GM19239 (cell line): Measurements from ENCODE around the gene CHD9.
"Not testable (repeated sequence)": the region's sequence is repeated elsewhere in the genome, so short reads cannot be mapped to it uniquely, and the experiment has no call there.

Experiments
- DNase-seq: peaks from one replicate; pipeline ENCODE4 v3.0.0; 2011; ENCODE audit warnings: low spot score; ENCODE audit not compliant: insufficient read length
- FAIRE-seq: peaks from 2 replicates; lab custom pipeline; 2011; peaks lifted over from hg19 to GRCh38; lab: Jason Lieb, UNC

Gene CHD9

DNA sequence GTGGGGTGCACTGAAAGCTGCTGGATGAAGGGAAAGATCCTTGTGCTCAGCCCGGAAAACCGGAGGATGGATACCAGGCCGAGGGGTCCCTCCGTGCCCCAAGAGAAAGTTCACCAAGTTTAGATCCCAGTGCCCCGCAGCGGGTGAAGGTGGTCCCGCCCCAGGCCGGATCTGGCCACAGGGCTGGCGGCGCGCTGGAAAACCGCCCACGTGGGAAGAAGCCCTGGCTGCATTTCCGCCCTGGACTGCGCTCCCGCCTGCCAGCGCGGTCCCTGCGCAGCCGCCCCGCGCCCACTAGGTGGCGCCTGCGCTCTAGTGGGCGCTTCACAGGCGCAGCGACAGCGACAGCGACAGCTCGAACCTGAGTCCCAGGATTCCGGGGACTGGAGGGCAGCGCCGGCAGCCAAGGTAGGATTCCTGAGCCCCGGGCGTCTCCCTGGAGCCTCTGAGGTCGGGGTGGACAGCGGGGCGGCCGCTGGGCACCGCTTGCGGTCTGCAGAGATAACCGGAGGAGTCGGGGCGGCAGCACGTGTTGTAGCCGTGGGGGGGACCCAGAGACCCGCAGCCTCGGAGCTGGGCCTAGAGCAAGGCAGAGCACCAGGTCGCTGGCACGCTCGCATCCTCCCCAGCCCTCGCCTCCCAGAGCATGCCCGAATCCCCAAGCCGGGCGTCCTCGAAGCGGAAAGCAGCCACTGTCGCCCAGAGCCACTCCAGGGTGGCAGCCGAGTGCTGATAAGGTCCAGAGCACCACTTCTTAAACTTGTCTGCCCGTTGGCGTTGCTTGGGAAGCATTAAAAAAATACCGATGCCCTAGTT lies at the start of gene CHD9:
CHD9 (plus strand) TSS at position 322 of the 816 bp plus-strand sequence. CDS start 101,099 bp downstream, outside the sequence.
- peak; percentile 81 for FAIRE-seq
- peak; percentile 79 for DNase-seq

DNA sequence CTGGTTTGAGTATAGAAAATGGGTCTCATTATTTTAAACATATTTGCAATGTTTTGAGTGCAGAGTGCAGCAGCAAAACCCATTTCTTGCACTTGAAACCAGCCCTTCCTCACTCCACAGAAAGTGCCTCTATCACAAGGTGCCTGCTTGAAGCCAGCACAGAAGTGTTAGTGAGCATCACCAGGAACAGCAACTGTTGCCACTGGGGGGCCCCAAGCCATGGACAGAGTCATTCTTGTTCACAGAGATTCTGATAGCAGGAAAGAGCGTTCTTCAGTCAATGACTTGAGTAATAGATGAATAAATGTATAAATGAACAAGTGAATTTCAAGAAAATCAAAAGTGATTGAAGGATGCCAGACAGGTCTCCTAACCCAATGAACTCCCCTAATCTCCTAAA lies 47.7 kb upstream of the CHD9 start:
- no peak for DNase-seq
- no peak for FAIRE-seq

DNA sequence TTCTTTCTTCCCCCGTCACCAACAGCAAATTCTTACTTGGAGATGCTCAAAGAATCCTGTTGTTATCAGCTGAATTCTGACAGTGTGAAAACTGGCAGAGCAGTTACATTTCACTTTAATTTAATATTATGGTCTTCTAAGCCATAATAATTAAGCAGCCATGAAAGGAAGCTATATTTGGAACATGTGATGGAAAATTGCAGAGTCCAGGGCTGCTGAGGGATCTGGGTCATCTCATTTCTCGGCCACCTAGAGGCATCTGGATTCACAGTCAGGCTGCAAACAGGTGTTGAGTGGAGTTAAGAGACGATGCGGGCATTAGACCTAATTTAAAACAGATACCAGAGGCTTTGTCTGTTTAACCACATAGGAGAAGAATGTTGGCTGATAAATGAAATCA lies 40.5 kb upstream of the CHD9 start:
- FAIRE-seq (no peak), DNase-seq (no peak)

DNA sequence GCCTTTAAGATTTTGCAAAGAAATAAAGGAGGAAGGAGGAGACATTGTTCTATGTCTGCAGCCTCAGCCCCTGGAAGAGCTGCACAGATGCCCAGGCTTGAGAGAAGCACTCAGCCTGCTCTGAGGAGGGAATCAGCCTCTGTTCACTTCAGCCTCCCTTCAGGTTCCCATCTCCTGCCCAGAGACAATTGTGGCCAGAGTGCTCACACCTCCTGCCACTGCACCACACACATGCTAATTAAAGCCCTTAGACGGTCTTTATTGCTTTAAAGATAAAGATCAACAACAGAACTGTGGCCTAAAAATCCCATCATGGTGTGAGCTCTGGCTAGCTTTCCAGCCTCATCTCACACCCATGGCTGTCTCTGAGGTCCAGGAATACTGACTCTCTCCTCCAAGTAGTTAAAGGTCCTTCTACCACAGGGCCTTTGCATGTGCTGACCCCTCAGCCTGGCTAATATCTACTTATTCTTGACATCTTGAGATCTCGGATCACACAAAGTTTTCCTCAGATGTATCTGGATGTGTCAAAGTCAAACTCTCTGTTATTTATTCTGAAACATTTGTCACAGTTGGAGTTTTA lies 35.9 kb upstream of the CHD9 start:
- DNase-seq (no peak), FAIRE-seq (no peak)

DNA sequence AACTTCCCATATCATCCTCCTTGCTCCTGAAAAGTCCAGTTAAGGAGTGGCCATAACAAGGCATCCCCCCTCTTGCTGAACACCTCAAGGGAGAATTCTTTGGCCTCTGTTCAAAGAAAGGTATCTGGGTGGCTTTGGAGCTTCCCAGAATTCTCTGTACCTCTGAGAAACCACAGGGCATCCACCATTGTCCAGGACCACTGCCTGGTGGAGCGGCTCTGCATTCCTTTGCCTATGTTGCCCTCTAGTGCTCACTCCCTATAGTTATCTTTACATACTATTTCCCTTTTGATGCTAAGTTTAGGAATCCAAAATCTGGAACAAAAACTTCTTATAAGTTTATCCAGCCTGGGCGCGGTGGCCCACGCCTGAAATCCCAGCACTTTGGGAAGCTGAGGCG lies 32.4 kb upstream of the CHD9 start:
- FAIRE-seq, result peak; percentile 84
- DNase-seq, result no peak

DNA sequence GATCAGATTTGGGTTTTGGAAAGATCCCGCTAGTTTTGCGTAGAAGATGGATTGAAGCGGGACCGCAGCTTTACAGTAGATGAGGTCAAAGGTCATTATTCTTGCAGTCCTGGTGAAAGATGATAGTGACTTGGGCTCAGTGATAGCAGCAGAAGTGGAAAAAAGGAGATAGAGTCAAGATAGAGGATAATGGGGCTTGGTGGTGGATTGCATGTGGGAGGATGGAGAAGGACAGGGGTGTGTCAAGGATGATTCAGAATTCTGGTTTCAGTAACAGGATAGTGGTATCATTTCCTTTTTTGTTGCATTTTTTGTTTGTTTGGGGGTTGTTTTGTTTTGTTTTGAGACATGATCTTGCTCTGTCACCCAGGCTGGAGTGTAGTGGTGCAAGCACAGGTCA lies 30.7 kb upstream of the CHD9 start:
- DNase-seq (no peak), FAIRE-seq (no peak)

- no peak for DNase-seq
- no peak for FAIRE-seq
Measured at GRCh38 chr16:53029971-53030370, 24.8 kb upstream of the CHD9 start.

DNA sequence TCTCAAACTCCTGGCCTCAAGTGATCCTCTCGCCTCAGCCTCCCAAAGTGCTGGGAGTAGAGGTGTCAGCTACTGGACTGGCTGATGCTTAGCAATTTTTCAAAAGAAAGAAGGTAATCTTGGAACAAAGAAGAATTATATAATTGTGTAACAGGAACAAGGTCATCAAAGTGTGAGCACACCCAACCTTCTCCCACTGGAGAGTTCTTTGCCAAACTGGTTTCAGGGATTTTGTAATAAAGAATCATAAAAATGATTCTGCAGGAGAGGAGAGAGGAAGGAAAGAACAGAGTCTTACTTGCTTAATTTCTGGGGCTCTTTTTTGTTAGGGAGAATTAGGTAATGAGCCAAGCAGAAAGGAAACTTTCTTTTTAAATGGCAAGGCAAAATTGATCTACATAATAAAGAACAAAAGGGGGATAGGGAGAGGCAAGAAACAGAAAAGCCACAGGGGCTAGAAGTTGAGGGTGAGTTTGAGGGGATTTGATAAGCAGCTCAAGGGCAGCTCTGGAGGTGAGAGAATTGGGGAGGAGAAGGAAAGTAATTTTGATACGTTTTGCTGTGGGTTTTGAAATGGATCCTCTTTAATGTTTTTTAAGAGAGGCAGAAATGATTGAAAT lies 23.4 kb upstream of the CHD9 start:
- FAIRE-seq, result no peak

GRCh38 chr16:53034306-53034705 lies 20.5 kb upstream of the CHD9 start:
- DNase-seq (no peak), FAIRE-seq (no peak)

More for the DNA sequence above, 23.4 kb upstream of the CHD9 start:
- DNase-seq, result no peak

- DNase-seq (no peak), FAIRE-seq (no peak)
Measured at GRCh38 chr16:53035176-53035942, 19.4 kb upstream of the CHD9 start.

DNA sequence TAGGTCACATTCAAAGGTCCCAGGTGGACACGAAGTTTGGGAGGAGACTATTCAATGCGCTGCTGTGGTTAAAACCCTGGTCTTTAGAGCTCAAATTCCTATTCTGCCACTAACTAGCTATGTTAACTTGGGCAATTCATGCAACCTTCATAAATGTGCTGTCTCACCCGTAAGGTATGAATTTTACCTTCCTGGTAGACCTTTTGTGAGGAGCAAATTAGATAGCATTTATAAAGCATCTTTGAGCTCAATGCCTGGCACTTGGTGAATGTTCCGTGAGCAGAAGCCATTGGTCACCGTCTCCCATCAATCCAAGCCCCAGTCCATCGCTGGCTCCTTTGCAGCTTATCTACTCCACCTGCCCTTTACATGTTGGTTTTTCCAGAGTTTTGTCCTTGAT lies 18.7 kb upstream of the CHD9 start:
- FAIRE-seq, result no peak

GRCh38 chr16:53036711-53037110 lies 18.1 kb upstream of the CHD9 start:
- not testable (repeated sequence) for DNase-seq, FAIRE-seq

More for the DNA sequence above, 18.7 kb upstream of the CHD9 start:
- no peak for DNase-seq

GRCh38 chr16:53040788-53041187 lies 14.0 kb upstream of the CHD9 start:
- DNase-seq (no peak), FAIRE-seq (no peak)

- DNase-seq, result no peak
- FAIRE-seq, result peak; percentile 4
Measured at GRCh38 chr16:53041320-53042051, 13.3 kb upstream of the CHD9 start.

DNA sequence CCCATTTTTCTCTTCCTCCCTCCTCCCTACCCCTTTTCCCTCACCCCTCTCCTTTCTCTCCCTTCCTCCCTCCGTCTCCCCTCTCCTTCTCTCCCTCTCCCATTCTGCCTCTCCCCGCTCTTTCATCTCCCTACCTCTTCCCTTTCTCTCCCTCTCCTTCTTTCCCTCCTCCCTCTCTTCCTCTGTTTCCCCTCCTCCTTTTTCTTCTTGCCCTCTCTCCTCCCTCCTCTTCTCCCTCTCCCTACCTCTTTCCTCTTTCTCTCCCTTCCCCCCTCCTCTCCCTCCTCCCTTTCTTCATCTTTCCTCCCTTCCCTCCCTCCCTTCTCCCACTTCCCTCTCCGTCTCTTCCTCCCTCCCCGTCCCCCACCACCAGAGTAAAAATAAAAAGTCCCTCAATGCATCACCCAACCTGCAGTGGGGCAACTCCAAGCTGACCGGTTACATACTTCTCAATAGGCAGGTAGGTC lies 12.5 kb upstream of the CHD9 start:
- no peak for FAIRE-seq
- DNase-seq, result no peak

DNA sequence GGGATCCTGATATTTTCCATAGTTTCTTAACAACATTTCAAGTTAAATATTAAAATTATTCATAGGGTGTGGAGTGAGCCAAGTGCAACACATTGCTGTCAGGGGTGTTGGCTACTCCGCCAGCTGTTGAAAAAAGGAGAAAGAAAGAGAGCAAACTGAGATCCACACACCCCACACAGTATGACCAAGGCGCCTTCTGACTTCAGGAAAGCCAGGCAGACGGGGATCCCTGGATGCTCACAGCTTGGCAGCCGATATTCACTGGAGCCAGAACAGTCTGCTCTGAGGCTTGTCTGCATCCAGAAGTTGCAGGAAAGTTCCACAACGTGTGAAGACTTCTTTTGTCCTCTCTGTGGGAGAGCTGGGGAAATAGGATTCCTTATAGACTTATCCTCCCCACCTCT lies 11.4 kb upstream of the CHD9 start:
- DNase-seq, result no peak
- FAIRE-seq, result no peak

DNA sequence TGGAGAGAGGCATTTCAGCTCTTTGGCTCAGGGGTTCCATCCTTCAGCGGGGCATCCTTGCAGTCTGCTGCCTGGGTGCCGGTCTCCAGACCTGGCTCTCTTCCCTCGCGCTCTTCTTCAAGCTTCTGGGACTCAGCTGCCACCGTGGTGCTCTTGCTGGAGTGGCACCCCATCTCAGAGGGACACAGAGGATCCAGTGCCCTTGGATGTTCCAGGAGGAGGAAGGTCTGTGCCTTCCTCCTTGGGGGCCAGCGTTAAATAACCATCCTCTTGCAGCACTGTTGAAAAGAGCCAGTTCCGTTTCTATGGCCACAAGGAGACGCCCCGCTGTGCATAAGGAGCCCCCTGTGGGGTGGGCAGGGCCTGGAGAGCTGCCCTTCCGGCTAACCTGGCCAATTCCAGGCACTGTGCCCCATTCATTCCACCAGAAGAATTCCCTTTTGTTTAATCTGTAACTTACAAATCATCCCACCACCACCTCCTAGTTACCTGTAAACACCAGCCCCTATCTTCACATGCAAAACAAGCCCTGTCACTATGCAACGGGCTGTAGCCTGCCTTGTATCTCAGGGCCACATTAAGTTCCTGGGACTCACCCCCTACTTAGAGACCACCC lies 10.7 kb upstream of the CHD9 start:
- DNase-seq (no peak), FAIRE-seq (no peak)

- DNase-seq, result no peak
Measured at GRCh38 chr16:53045341-53046220, 9.2 kb upstream of the CHD9 start.

More at GRCh38 chr16:53045341-53046220, 9.2 kb upstream of the CHD9 start:
- no peak for FAIRE-seq
